ENCODE results near the gene MISFA. TPM values are rescaled to one million over a fixed set of nuclear protein-coding genes. Genes with fewer than 3 reads are reported as not detected.
"Not testable (repeated sequence)": the region's sequence is repeated elsewhere in the genome, so short reads cannot be mapped to it uniquely, and the experiment has no call there.

The MISFA gene
- total RNA-seq, 4 donors from 2014 or later: 0.30 to 2.9 TPM; not detected in 2

DNA sequence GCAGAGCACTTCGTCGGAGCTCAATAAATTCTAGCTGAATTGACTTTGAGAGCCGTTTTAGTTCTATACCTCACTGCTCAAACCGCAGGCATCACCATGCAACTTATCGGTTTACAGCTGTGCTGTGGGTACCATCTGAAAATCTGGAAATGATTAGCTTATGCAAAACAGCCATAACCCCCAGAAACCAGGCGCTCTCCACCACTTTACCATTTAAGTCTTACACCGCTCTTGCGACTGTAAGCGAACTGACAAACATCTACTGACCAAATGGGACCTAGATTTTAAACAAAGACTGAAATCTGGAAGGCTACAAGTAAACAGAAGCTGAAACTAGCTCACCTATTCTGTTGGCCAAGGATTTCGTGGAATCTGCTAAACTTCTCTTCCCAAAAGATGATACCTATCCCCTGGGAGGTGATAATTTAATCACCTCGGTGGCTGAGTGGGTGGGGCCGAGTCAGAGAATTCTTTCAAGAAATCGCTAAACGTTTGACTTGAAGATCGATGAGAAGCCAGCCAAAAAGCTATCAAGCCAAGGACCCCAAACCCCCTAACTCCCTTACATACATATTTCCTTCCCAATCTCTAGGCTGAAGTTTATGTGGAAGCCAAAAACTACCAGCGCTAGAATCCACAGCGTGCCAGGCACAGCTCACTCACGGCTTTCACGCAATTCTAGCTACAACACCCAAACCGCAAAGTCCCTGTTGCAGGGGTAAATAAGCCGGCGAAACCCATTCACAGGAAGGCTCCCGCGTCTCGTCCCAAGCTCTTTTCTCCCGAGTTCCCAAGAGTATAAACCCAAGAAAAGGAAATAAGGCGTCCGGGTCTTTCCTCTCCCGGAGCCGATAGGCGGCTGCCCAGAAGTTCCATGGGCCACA is 33.9 kb downstream of the MISFA start:
- Histone ChIP-seq H3K4me1 (peaks cover 0 to 34% (median 7%) of the 10 kb centered on the region in 4 donors), H3K27me3 (no peaks in the 10 kb centered on the region), H3K9me3 (no peaks in the 10 kb centered on the region), H3K36me3 (no peaks in the 10 kb centered on the region), H3K4me3 (peak overlapping the region; percentile 43 to 93 (median 74)), H3K27ac (peak overlapping the region; percentile 87 to 98 (median 97))
- WGBS, 2 donors: 9% methylated on average over 31 of the region's 31 CpGs
- no peak for TF ChIP-seq EP300 (IDR thresholded peaks at IDR 0.05)
- TF ChIP-seq, protein P1, sequence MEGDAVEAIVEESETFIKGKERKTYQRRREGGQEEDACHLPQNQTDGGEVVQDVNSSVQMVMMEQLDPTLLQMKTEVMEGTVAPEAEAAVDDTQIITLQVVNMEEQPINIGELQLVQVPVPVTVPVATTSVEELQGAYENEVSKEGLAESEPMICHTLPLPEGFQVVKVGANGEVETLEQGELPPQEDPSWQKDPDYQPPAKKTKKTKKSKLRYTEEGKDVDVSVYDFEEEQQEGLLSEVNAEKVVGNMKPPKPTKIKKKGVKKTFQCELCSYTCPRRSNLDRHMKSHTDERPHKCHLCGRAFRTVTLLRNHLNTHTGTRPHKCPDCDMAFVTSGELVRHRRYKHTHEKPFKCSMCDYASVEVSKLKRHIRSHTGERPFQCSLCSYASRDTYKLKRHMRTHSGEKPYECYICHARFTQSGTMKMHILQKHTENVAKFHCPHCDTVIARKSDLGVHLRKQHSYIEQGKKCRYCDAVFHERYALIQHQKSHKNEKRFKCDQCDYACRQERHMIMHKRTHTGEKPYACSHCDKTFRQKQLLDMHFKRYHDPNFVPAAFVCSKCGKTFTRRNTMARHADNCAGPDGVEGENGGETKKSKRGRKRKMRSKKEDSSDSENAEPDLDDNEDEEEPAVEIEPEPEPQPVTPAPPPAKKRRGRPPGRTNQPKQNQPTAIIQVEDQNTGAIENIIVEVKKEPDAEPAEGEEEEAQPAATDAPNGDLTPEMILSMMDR (IDR thresholded peaks at IDR 0.05): no peak
- TF ChIP-seq POLR2A (IDR thresholded peaks at IDR 0.05): no peak
- no peak for DNase-seq (ENCODE audit: low spot score in 2 of 2)

DNA sequence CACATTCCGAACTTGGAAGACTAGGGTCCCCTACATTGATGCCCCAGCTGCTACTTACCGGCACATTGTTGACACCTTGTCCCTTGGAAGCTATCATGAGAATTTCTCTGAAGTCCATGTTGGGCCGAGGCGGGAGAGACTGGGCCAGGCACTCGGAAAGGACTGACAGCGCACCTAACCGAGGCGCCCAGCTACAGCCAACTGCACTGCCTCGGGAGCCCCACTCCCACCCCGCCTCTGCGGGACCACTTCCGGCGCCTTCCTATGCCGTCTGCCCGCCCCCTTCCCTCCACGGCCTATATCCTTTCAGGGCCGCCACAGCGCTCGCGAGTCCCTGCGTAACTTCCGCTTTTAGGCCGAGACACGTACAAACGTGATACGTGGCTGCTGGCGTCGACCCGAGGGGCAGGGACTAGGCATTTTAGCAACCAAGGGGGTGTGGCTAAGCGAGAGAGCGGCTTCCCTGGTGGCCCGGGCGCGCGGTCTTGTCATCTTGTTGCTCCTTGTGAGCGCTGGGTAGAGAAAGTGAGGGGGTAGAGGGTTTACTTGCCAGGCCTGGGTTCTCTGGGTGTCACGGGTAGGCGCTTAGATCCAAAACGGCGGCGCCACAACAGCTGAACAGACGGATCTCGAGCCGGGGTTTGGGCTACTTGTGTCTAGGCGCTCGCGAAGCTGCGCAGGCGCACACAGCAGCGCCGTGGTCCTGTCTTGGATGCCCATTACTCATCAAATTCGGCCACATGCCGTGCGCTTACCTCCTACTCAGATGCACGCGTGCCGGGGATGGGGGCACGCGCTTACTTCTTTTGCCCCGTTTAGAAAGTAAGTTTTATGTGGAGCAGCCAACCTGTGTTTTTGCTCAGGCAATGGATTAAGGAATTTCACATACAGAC is 34.8 kb downstream of the MISFA start, which contains the start of gene SPTY2D1:
Gene SPTY2D1 (minus strand): TSS at position 203 of the 893 bp plus-strand sequence. CDS start 85 bp downstream, at position 118.
- Histone ChIP-seq H3K27ac (peak within 1 kb of the TSS; percentile 87 to 98 (median 97)), H3K27me3 (no peaks in the 10 kb centered on the region), H3K4me1 (peaks cover 0 to 26% (median 7%) of the 10 kb centered on the region in 4 donors), H3K4me3 (peak within 1 kb of the TSS; percentile 43 to 93 (median 74)), H3K9me3 (no peaks in the 10 kb centered on the region), H3K36me3 (no peaks in the 10 kb centered on the region)
- peak; percentile 87 to 94 for TF ChIP-seq POLR2A (IDR thresholded peaks at IDR 0.05)
- TF ChIP-seq, protein P1 (IDR thresholded peaks at IDR 0.05): peak in 3 of 5 experiments; percentile 8 to 60 (median 31)
- TF ChIP-seq EP300 (IDR thresholded peaks at IDR 0.05): peak; percentile 92 to 96
- 0 to 1% methylated on average over 43 to 58 of the region's 60 CpGs for WGBS, 2 donors
- peak; percentile 98 to 99 for DNase-seq (ENCODE audit: low spot score in 2 of 2)

DNA sequence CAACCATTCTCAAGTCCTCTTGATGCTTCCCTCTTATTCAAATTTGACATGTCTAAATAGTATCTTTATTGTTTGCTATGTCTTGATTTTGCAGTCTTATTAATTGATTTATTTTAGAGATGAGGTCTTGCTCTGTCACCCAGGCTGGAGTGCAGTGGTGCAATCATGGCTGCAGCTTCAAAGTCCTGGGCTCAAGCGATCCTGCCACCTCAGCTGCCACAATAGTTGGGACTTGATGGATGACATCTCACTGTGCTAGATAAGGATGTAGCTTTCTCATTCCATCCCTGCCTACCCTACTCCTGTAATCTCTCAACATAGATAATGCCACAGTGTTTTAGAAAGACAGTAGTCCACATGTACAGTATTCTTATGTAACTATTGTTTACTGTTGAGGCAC is 42.1 kb downstream of the MISFA start:
- no peaks in the 10 kb centered on the region for H3K36me3 ChIP-seq
- H3K4me1 ChIP-seq: no peaks in the 10 kb centered on the region
- WGBS, 2 donors: 84 to 86% methylated on average over 1 of the region's 1 CpG
- no peaks in the 10 kb centered on the region for H3K9me3 ChIP-seq
- H3K4me3 ChIP-seq: no peak overlapping the region
- no peaks in the 10 kb centered on the region for H3K27me3 ChIP-seq
- no peak for DNase-seq (ENCODE audit: low spot score in 2 of 2)
- no peak overlapping the region for H3K27ac ChIP-seq
- TF ChIP-seq, protein P1 (IDR thresholded peaks at IDR 0.05): no peak
- no peak for TF ChIP-seq POLR2A (IDR thresholded peaks at IDR 0.05)
- TF ChIP-seq EP300 (IDR thresholded peaks at IDR 0.05): no peak

DNA sequence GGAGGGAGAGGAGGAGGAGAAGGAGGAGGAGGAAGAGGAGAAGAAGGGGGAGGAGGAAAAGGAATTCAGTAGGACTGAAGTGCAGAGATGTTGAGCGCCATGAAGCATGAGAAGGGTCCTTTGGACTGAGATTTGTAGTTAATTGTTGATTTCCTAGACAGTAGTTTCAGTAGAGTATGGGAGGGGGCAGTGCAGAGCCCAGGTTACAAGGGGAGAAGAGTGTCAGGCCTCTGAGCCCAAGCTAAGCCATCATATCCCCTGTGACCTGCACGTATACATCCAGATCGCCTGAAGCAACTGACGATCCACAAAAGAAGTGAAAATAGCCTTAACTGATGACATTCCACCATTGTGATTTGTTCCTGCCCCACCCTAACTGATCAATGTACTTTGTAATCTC is 43.4 kb downstream of the MISFA start:
- H3K36me3 ChIP-seq; H3K4me3 ChIP-seq; H3K9me3 ChIP-seq; DNase-seq (ENCODE audit: low spot score in 2 of 2); H3K27me3 ChIP-seq; H3K4me1 ChIP-seq; H3K27ac ChIP-seq: not testable (repeated sequence)
- 69 to 80% methylated on average over 4 of the region's 4 CpGs for WGBS, 2 donors

DNA sequence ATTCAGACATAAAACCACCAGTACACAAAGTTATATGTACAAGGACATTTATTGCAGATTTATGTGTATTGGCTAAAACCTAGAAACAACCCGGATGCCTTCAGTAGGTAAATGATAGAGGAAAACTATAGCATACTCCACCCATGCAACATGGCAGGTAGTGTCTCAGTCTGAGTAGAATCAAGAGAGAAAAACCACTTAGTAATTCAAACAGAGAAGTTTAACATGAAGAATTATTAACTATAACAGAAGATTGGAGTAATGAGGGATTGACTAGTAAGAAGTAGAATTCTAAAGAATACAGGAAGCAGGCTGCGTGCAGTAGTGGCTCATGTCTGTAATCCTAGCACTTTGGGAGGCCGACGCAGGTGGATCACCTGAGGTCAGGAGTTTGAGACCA is 50.8 kb downstream of the MISFA start:
- 69 to 95% methylated on average over 4 of the region's 4 CpGs for WGBS, 2 donors

More for the DNA sequence above, 50.8 kb downstream of the MISFA start:
- Histone ChIP-seq H3K27me3 (no peaks in the 10 kb centered on the region), H3K36me3 (no peaks in the 10 kb centered on the region), H3K4me3 (no peak overlapping the region), H3K27ac (no peak overlapping the region), H3K4me1 (no peaks in the 10 kb centered on the region), H3K9me3 (no peaks in the 10 kb centered on the region)
- TF ChIP-seq, protein P1 (IDR thresholded peaks at IDR 0.05): no peak
- TF ChIP-seq POLR2A (IDR thresholded peaks at IDR 0.05) (no peak), EP300 (IDR thresholded peaks at IDR 0.05) (no peak)
- no peak for DNase-seq (ENCODE audit: low spot score in 2 of 2)
